Chondrocyte (in vitro differentiated cells): Measurements from ENCODE around the gene CHRD. TPM values are rescaled to one million over a fixed set of nuclear protein-coding genes. Genes with fewer than 3 reads are reported as not detected.

Source experiments
- DNase-seq: peaks from one replicate; pipeline ENCODE4 v3.0.0; 2021; ENCODE audit warnings: mixed read lengths, low spot score
- H3K27ac Mint-ChIP-seq: one replicate; pipeline ENCODE4 v1.8.0; 2021; ENCODE audit warnings: mild to moderate bottlenecking, moderate library complexity, mixed read lengths; ENCODE audit not compliant: unreplicated experiment
- H3K27me3 Mint-ChIP-seq: 2 replicates; pipeline ENCODE4 v1.8.0; 2021; ENCODE audit warnings: low read depth, mixed read lengths
- H3K36me3 Mint-ChIP-seq: 2 replicates; pipeline ENCODE4 v1.8.0; 2021; ENCODE audit warnings: low read depth, mixed read lengths
- H3K4me1 Mint-ChIP-seq: 2 replicates; pipeline ENCODE4 v1.8.0; 2021; ENCODE audit warnings: low read depth, mild to moderate bottlenecking, mixed read lengths
- H3K4me3 Mint-ChIP-seq: one replicate; pipeline ENCODE4 v1.8.0; 2021; ENCODE audit warnings: mild to moderate bottlenecking, moderate library complexity, mixed read lengths; ENCODE audit not compliant: unreplicated experiment
- H3K9me3 Mint-ChIP-seq: 2 replicates; pipeline ENCODE4 v1.8.0; 2021; ENCODE audit warnings: low read depth, mixed read lengths
- total RNA-seq: library from RNA; stranded (reverse); gene quantifications from 3 replicates; pipeline ENCODE4 v1.2.1, GENCODE V29; 2021
- TF ChIP-seq, protein P1 (sequence below): fragments of 200-600 bp; sonication (generic); IDR thresholded peaks from 2 replicates; pipeline ENCODE4 v1.5.0; 2021; ENCODE audit warnings: antibody characterized with exemption, mild to moderate bottlenecking, moderate library complexity

The CHRD gene
- total RNA-seq, 1 donor from 2014 or later = 1.5 TPM

DNA sequence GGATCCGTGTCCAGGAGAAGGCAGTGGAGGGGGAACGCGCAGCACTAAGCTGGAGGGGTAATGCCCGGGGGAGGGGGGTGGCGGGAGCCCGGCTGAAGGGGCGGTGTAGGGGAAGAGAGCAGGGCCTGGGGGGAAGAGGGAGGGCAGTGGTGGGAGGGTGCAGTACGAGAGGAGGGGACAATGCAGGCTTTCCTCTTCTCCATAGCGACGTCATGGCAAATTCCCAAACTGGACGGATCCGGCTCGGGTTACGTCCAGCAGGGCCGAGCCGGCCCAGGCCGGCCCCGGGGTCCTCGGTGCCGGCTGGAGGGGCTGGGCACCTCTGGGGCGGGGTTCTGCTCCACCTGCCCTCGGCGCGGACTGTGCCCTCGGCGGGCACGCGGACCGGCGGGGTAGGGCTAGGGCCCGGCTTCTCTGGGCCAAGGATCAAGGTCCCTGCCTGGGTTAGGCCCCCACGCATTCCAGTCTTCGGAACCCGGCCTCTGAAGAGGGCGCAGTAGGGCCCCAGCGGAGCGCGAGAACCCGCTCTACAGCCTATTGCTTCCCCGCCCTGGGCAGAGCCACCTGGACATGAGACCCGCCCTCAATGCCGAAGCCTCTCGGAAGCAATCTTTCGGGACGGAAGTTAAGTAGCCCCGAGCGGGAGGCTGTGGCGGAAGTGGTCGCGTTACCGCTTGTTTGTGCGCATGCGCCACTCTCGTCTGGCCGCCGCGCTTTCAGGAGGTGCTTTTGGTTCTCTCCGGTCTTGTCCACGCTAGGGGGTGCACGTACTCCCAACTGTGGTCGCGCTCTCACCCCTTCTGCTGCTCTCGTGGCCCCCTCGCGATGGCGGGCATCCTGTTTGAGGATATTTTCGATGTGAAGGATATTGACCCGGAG is 16.9 kb upstream of the CHRD start:
- H3K4me1 Mint-ChIP-seq = peaks cover 42% of the 10 kb centered on the region
- H3K27me3 Mint-ChIP-seq = no peaks in the 10 kb centered on the region
- peak overlapping the region; percentile 98 for H3K4me3 Mint-ChIP-seq
- peak; percentile 98 for DNase-seq
- H3K27ac Mint-ChIP-seq = peak overlapping the region; percentile 99
- TF ChIP-seq, protein P1, sequence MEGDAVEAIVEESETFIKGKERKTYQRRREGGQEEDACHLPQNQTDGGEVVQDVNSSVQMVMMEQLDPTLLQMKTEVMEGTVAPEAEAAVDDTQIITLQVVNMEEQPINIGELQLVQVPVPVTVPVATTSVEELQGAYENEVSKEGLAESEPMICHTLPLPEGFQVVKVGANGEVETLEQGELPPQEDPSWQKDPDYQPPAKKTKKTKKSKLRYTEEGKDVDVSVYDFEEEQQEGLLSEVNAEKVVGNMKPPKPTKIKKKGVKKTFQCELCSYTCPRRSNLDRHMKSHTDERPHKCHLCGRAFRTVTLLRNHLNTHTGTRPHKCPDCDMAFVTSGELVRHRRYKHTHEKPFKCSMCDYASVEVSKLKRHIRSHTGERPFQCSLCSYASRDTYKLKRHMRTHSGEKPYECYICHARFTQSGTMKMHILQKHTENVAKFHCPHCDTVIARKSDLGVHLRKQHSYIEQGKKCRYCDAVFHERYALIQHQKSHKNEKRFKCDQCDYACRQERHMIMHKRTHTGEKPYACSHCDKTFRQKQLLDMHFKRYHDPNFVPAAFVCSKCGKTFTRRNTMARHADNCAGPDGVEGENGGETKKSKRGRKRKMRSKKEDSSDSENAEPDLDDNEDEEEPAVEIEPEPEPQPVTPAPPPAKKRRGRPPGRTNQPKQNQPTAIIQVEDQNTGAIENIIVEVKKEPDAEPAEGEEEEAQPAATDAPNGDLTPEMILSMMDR = peak; percentile 83
- peaks cover 10% of the 10 kb centered on the region for H3K36me3 Mint-ChIP-seq
- H3K9me3 Mint-ChIP-seq = no peaks in the 10 kb centered on the region

DNA sequence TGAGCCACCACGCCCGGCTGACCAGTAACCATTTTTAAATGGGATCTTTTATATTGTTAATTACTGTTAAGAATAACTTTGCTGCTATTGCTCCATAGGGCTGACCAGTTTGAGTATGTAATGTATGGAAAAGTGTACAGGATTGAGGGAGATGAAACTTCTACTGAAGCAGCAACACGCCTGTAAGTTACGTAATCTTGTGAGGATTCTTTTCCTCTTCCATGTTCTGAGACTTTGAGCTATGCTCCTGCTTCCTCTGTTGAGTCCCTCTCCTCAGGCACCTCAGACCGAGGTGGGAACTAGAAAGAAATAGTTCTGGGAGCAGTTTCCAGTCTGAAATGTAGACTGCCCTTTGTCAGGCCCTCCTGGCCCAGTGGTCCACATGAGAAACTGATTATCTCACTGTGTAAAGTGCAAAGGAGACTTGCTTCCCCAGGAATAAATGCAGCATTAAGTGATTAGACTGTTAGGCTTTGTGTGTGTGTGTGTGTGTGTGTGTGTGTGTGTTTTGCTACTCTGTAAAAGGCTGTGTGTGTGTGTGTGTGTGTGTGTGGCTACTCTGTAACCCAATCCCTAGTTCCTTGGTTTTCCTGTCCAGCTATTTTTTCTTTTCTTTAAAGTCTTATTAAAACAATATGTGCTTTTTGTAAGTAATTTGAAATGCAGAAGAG is 13.1 kb upstream of the CHRD start:
- H3K4me3 Mint-ChIP-seq = no peak overlapping the region
- no peak for DNase-seq
- H3K27ac Mint-ChIP-seq = peak overlapping the region; percentile 85
- H3K9me3 Mint-ChIP-seq = no peaks in the 10 kb centered on the region
- peaks cover 14% of the 10 kb centered on the region for H3K36me3 Mint-ChIP-seq
- TF ChIP-seq, protein P1 = no peak
- H3K27me3 Mint-ChIP-seq = no peaks in the 10 kb centered on the region
- H3K4me1 Mint-ChIP-seq = peaks cover 64% of the 10 kb centered on the region

DNA sequence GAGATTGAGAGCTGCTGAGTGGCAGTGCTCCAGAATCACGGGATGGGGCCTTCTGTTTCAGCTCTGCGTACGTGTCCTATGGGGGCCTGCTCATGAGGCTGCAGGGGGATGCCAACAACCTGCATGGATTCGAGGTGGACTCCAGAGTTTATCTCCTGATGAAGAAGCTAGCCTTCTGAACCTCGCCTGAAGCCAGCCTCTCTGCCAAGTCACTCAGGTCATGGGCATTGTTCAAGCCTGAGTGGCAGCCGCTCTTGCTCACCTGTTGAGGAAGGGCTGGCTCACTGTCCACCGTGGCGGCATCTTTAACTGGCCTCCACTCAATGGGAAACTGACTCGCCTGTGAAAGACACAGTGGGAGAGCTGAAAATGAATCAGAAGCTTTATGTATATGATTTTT is 11.7 kb upstream of the CHRD start:
- Mint-ChIP-seq H3K4me3 (peak overlapping the region; percentile 1), H3K36me3 (peaks cover 14% of the 10 kb centered on the region), H3K4me1 (peaks cover 75% of the 10 kb centered on the region), H3K9me3 (no peaks in the 10 kb centered on the region), H3K27ac (peak overlapping the region; percentile 91), H3K27me3 (no peaks in the 10 kb centered on the region)
- DNase-seq = no peak
- TF ChIP-seq, protein P1 = no peak

DNA sequence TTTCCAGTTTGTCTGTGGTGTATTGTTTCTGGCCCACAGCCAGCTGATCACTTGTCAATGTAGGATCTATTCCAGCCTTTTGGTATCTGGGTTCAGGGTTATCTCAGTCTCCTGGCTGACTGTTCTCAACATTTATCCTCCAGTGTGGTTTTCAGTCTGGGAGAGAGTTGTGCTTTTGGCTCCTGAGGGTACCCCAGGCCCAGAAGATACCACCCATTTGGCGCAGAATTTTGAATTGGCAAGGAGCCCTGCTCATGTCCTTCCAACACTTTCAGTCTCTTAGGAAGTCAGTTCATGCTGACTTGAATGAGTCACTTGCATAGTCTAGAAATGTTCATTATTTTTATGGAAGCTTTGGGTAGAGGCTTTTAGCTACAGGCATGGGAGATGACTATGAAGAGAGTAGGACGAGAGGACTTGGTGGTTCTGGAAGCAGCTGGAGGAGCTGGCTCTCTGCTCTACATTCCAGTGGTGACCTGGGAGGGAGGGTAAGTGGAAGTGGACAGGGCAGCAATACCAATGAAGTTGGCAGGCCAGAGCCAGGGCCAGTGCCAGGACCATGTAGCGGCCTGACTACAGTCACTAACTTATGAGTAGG is 11.2 kb upstream of the CHRD start:
- peak overlapping the region; percentile 1 for H3K4me3 Mint-ChIP-seq
- peak overlapping the region; percentile 91 for H3K27ac Mint-ChIP-seq
- TF ChIP-seq, protein P1 = no peak
- no peaks in the 10 kb centered on the region for H3K9me3 Mint-ChIP-seq
- peaks cover 77% of the 10 kb centered on the region for H3K4me1 Mint-ChIP-seq
- H3K27me3 Mint-ChIP-seq = no peaks in the 10 kb centered on the region
- H3K36me3 Mint-ChIP-seq = peaks cover 14% of the 10 kb centered on the region
- DNase-seq = no peak

DNA sequence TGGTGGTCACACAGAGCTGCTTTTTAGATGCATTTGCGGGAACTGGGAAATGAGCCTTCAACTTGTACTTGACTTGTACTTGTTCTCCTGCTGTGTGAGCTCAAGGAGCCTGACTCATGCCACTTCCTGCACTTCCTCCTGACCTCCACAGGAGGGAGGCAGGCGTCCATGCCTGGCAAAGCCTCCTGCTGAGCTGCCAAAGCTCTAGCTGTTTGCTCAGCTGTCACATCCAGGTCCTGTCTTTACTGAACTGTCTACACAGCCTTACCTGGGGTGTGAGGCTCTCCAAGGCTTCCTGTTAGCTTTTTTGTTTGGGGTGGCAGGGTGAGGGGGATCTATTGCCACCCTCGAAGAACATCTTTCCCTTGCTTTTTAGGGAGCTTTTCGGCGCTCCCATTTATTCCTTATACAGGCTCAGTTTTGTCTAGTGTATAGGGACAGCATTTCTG is 8.3 kb upstream of the CHRD start:
- no peak overlapping the region for H3K4me3 Mint-ChIP-seq
- H3K9me3 Mint-ChIP-seq = no peaks in the 10 kb centered on the region
- peaks cover 9% of the 10 kb centered on the region for H3K36me3 Mint-ChIP-seq
- H3K27ac Mint-ChIP-seq = peak overlapping the region; percentile 56
- TF ChIP-seq, protein P1 = peak; percentile 96
- peaks cover 65% of the 10 kb centered on the region for H3K4me1 Mint-ChIP-seq
- H3K27me3 Mint-ChIP-seq = peaks cover 15% of the 10 kb centered on the region
- DNase-seq = no peak
